Retinal pigment epithelial cell (primary cell): ENCODE measurements around the gene C4B.

Experiments
- DNase-seq: peaks from one replicate; pipeline ENCODE4 v3.0.0-alpha.2; 2010; ENCODE audit warnings: low read depth
- H3K4me3 ChIP-seq: 2 replicates; pipeline ENCODE4 v1.5.1; 2011; ENCODE audit warnings: mild to moderate bottlenecking, low read length, control low read depth, moderate library complexity
- TF ChIP-seq, protein P1 (sequence below): conservative IDR thresholded peaks from 2 replicates; pipeline ENCODE4 v1.5.1; 2011; ENCODE audit warnings: low read depth, low read length, control low read depth, inconsistent platforms

Gene C4B

DNA sequence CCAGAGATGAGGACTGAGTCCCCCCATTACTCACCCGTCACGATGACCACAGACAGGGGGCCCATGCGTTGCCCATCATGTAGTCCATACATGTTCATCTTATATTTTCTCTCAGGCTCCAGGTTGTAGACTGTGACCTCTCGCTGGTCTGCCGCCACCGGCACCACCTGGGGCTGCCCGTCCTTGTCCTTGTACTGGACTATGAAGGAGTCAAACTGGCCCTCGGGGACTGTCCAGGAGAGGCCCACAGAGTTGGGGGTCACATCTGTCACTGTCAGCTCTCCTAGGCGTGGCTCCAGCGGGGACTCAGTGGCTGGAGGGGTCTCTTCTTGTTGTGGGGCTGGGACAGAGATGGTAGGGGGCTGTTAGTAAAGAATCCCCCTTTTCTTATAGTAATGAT, 59.0 kb downstream of the C4B start:
- no peak overlapping the region for H3K4me3 ChIP-seq
- TF ChIP-seq, protein P1, sequence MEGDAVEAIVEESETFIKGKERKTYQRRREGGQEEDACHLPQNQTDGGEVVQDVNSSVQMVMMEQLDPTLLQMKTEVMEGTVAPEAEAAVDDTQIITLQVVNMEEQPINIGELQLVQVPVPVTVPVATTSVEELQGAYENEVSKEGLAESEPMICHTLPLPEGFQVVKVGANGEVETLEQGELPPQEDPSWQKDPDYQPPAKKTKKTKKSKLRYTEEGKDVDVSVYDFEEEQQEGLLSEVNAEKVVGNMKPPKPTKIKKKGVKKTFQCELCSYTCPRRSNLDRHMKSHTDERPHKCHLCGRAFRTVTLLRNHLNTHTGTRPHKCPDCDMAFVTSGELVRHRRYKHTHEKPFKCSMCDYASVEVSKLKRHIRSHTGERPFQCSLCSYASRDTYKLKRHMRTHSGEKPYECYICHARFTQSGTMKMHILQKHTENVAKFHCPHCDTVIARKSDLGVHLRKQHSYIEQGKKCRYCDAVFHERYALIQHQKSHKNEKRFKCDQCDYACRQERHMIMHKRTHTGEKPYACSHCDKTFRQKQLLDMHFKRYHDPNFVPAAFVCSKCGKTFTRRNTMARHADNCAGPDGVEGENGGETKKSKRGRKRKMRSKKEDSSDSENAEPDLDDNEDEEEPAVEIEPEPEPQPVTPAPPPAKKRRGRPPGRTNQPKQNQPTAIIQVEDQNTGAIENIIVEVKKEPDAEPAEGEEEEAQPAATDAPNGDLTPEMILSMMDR, result no peak
- no peak for DNase-seq

DNA sequence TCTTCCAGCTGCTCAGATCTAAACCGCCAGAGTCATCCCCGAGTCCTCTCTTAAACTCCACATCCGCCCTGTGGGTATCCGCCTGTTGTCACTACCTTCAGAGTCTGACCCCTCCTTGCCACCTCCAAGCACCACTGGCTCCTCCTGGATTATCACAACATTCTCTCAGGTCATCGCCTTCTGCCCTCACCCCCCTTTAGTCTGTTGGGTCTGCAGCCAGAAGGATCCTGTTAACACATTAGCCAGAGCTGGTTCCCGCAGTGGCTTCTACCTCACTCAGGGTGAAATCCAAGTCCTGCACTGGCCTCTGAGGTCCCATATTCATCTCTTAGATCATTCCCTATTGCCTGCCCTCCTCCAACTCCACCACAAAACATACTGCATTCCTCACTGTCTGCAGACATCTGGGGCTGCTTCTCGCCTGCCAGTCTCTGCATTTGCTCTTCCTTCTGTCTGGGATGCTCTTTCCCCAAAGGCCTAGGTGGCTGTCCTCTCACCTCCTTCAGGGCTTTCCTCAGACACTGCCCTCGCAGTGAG, 60.5 kb downstream of the C4B start:
- H3K4me3 ChIP-seq, result no peak overlapping the region
- DNase-seq, result no peak
- TF ChIP-seq, protein P1, result no peak

DNA sequence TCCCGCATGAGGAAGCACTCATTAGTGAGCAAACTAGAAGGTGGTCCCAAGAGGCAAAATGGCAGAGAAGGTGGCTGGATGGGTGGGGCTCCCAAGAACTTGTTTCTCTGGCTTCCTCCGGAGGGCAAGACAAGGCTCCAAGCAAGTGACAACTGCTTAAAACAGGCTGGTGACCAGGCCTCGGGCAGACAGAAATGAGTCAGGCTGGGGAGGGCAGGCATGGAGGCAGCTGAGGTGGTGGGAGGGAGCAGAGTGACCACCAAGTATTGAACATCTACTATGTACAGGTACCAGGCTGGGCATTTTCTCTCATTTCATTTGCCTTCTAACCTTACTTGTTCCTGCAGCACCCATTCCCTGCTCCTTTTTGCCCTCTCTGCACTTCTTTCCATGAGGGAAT, 61.2 kb downstream of the C4B start:
- no peak for DNase-seq
- H3K4me3 ChIP-seq, result no peak overlapping the region
- TF ChIP-seq, protein P1, result no peak

DNA sequence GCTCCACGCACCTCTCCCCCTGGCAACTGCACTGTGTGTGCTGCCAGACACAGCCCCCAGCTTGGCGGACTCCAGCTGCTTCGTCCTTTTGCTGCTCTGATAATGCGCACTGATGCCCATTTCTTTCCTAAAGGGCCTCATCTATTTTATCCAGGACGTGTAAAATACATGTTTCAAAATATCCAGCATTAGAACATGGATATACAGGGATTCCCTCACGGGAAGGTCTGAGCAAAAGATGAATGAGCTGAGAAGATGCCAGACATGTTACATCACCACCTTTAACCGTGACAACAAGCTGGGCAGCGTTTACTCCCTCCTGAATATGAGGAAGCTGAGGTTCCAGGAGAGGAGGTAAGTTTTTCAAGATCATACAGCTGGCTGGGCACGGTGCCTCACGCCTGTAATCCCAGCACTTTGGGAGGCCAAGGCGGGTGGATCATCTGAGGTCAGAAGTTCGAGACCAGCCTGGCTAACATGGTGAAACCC, 61.8 kb downstream of the C4B start:
- peak; percentile 17 for DNase-seq
- TF ChIP-seq, protein P1, result no peak
- H3K4me3 ChIP-seq, result no peak overlapping the region

DNA sequence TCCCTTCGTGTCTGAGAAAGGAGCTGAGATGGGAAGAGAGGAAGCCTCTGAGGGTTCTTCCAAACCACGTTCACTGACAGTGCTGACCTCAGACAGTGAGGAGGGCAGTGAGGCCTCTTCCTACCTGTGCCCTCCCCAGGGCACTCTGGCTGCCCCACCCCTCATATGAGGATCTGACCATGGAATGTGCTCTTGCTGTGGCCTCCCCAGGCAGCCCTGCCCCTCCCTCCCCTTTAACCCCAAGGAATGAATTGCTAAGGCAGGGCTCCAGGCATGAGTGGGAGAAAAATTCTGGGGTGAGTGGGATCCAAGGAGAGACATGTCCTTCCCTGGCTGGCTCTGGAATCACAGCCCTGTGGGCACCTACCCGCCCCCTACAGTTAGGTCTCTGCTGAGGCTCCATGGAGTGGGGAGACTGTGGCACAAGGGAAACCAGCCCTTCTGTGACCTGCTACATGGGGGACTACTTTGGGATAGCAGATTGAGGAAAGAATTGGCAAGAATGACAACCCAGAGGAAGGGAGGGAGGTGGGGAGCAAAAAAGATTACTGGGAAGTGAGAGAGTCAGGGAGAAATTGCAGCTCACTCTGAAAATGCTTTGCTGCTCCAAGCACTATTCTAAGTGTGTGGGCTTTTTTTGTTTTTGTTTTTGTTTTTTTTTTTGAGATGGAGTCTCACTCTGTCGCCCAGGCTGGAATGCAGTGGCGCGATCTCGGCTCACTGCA, 65.1 kb downstream of the C4B start:
- DNase-seq, result no peak
- H3K4me3 ChIP-seq, result no peak overlapping the region
- TF ChIP-seq, protein P1, result no peak

DNA sequence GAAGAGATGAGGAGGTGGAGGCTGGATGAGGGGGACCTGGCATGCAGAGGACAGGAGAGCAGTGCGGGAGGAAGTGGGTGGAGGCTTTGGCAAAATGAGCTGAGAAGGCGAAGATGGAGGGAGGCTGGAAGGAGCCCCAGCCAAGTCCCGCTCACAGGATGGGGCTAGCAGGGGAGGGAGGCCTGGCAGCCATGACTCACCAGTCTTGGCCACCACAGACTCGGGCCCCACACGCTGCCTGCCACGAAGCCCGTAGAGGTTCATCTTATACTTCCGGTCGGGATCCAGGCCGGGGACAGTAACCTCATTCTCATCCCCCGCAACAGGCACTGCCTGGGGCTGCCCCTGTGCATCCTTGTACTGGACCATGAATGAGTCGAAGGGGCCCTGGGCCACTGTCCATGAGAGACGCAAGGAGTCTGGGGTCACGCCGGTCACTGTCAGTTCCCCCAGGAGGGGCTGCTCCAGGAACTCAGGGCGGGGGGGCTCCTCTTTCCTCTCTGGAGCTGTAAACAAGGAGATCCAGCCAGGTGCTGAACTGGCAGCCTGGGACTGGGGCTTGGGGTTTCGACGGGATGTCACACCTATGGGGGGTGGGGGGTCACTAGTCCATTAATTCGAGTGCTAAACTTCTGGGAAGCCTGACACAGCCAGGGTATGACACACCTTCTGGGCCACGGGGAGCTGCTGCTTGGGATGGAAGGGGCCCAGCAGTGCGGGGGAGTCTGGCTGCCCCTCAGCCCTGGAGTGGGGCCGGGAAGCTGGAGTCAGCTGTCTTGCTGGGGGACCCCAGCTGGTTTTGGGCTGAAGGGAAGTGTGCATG, 66.8 kb downstream of the C4B start:
- DNase-seq, result no peak
- H3K4me3 ChIP-seq, result no peak overlapping the region
- TF ChIP-seq, protein P1, result no peak
